ENCODE data around the gene MPRIP.

Gene MPRIP

GRCh38 chr17:17125136-17126084 lies 83.2 kb downstream of the MPRIP start:
- no peak for TF ChIP-seq CTCF (IDR thresholded peaks at IDR 0.05; ENCODE audit: insufficient read depth, low read length, missing control alignments)
- H3K4me3 ChIP-seq (ENCODE audit: low read depth, low read length) = no peak overlapping the region
- ChIA-PET CTCF (interaction anchor here (0.7 to 5.6 kb wide), 3 partner anchors 17 to 19 kb away, joined by 3 to 31 read pairs (median 17); no protein-coding TSS in a partner anchor), POLR2A (no interaction called here)
- DNase-seq (ENCODE audit: low read depth, low spot score) = no peak

- CTCF ChIA-PET = interaction anchor here (0.7 to 5.6 kb wide), 2 partner anchors 16 to 20 kb away, joined by 3 to 31 read pairs; no protein-coding TSS in a partner anchor
- no peak for DNase-seq (ENCODE audit: low read depth, low spot score)
- no peak for TF ChIP-seq CTCF (IDR thresholded peaks at IDR 0.05; ENCODE audit: insufficient read depth, low read length, missing control alignments)
- H3K4me3 ChIP-seq (ENCODE audit: low read depth, low read length) = no peak overlapping the region
- POLR2A ChIA-PET = no interaction called here
These were observed 84.2 kb downstream of the MPRIP start for GRCh38 chr17:17126131-17127110.

- ChIA-PET CTCF (interaction anchor here (5.6 kb wide), 1 partner anchor 15 kb away, joined by 31 read pairs; no protein-coding TSS in a partner anchor), POLR2A (no interaction called here)
- no peak for TF ChIP-seq CTCF (IDR thresholded peaks at IDR 0.05; ENCODE audit: insufficient read depth, low read length, missing control alignments)
- no peak overlapping the region for H3K4me3 ChIP-seq (ENCODE audit: low read depth, low read length)
- DNase-seq (ENCODE audit: low read depth, low spot score) = no peak
These were observed 84.9 kb downstream of the MPRIP start for GRCh38 chr17:17127156-17127555.

GRCh38 chr17:17127730-17128291 lies 85.6 kb downstream of the MPRIP start:
- no peak for DNase-seq (ENCODE audit: low read depth, low spot score)
- no peak for TF ChIP-seq CTCF (IDR thresholded peaks at IDR 0.05; ENCODE audit: insufficient read depth, low read length, missing control alignments)
- H3K4me3 ChIP-seq (ENCODE audit: low read depth, low read length) = no peak overlapping the region
- POLR2A ChIA-PET = no interaction called here
- CTCF ChIA-PET = interaction anchor here (5.6 kb wide), 1 partner anchor 14 kb away, joined by 31 read pairs; no protein-coding TSS in a partner anchor

DNA sequence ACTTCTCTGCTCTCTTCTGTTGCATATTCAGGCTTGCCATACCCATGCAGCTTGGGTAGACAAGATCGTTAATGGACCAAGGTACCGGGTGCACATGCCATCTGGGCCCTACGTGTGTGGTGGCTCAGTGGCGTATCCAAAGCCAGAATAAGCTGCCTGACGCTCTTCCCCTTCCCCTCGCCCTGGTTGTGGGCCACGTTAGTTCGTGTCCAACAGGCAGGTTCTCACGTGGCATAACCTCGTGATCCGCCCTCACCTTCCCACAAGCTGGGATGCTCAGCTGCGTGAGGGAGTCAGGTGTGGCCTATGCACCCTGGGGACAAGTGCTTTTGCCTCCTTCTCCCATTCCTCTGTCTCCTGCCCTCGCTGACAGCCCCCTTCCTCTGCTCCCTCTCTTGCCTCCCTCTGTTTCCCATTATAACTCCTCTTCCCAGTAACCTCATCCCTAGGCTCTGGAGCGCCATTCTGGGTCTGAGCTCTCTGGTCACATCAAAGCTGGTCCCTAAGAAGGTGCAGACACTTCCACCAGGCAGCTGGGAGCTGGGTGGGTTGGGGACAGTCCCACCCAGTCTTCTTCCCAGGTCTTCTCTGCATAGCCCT lies 86.3 kb downstream of the MPRIP start:
- CTCF ChIA-PET = interaction anchor here (5.6 kb wide), 1 partner anchor 13 kb away, joined by 31 read pairs; no protein-coding TSS in a partner anchor

More for the DNA sequence above, 86.3 kb downstream of the MPRIP start:
- no peak for DNase-seq (ENCODE audit: low read depth, low spot score)
- no peak overlapping the region for H3K4me3 ChIP-seq (ENCODE audit: low read depth, low read length)
- no peak for TF ChIP-seq CTCF (IDR thresholded peaks at IDR 0.05; ENCODE audit: insufficient read depth, low read length, missing control alignments)
- POLR2A ChIA-PET = interaction anchor here (1.1 kb wide), 1 partner anchor 15 kb away, joined by 5 read pairs; no protein-coding TSS in a partner anchor

Measured in AG04449 (cell line).